ENCODE measurements around the gene MYO1G. TPM values are rescaled to one million over a fixed set of nuclear protein-coding genes. Genes with fewer than 3 reads are reported as not detected.

The MYO1G gene
- total and polyA plus RNA-seq, 2 donors: 47.0 to 56.2 TPM

- DNase-seq (ENCODE audit: low read depth in 6 of 9, low spot score in 9 of 9): no peak
- no peaks in the 10 kb centered on the region for H3K9me3 ChIP-seq (ENCODE audit: control insufficient read depth in 2 of 2, insufficient read depth in 1 of 2, low read length in 1 of 2)
- H3K27me3 ChIP-seq (ENCODE audit: control insufficient read depth in 2 of 2, insufficient read depth in 1 of 2, low read length in 1 of 2): no peaks in the 10 kb centered on the region
- peaks cover 0 to 12% of the 10 kb centered on the region in 2 donors for H3K4me1 ChIP-seq (ENCODE audit: control insufficient read depth in 2 of 2, insufficient read depth in 2 of 2, low read length in 2 of 2)
- H3K36me3 ChIP-seq (ENCODE audit: control insufficient read depth in 2 of 2, insufficient read depth in 2 of 2, low read length in 1 of 2): peaks cover 92 to 93% of the 10 kb centered on the region in 2 donors
- 97% methylated on average over 10 of the region's 10 CpGs for WGBS
- H3K27ac ChIP-seq (ENCODE audit: low read depth in 1 of 2, low read length in 1 of 2): no peak overlapping the region
- no peak overlapping the region for H3K4me3 ChIP-seq (ENCODE audit: low read length in 2 of 2)
Observed at GRCh38 chr7:44971188-44971901, 7.5 kb downstream of the MYO1G start.

GRCh38 chr7:44970523-44971051 is 8.2 kb downstream of the MYO1G start:
- no peak overlapping the region for H3K27ac ChIP-seq (ENCODE audit: low read depth in 1 of 2, low read length in 1 of 2)
- H3K4me3 ChIP-seq (ENCODE audit: low read length in 2 of 2): no peak overlapping the region
- DNase-seq (ENCODE audit: low read depth in 6 of 9, low spot score in 9 of 9): no peak
- no peaks in the 10 kb centered on the region for H3K9me3 ChIP-seq (ENCODE audit: control insufficient read depth in 2 of 2, insufficient read depth in 1 of 2, low read length in 1 of 2)
- peaks cover 0 to 8% of the 10 kb centered on the region in 2 donors for H3K4me1 ChIP-seq (ENCODE audit: control insufficient read depth in 2 of 2, insufficient read depth in 2 of 2, low read length in 2 of 2)
- H3K27me3 ChIP-seq (ENCODE audit: control insufficient read depth in 2 of 2, insufficient read depth in 1 of 2, low read length in 1 of 2): no peaks in the 10 kb centered on the region
- H3K36me3 ChIP-seq (ENCODE audit: control insufficient read depth in 2 of 2, insufficient read depth in 2 of 2, low read length in 1 of 2): peaks cover 92 to 93% of the 10 kb centered on the region in 2 donors
- 96% methylated on average over 18 of the region's 18 CpGs for WGBS

- no peak for DNase-seq (ENCODE audit: low read depth in 6 of 9, low spot score in 9 of 9)
- H3K27me3 ChIP-seq (ENCODE audit: control insufficient read depth in 2 of 2, insufficient read depth in 1 of 2, low read length in 1 of 2): no peaks in the 10 kb centered on the region
- peaks cover 0 to 8% of the 10 kb centered on the region in 2 donors for H3K4me1 ChIP-seq (ENCODE audit: control insufficient read depth in 2 of 2, insufficient read depth in 2 of 2, low read length in 2 of 2)
- peaks cover 92 to 93% of the 10 kb centered on the region in 2 donors for H3K36me3 ChIP-seq (ENCODE audit: control insufficient read depth in 2 of 2, insufficient read depth in 2 of 2, low read length in 1 of 2)
- no peak overlapping the region for H3K4me3 ChIP-seq (ENCODE audit: low read length in 2 of 2)
- no peak overlapping the region for H3K27ac ChIP-seq (ENCODE audit: low read depth in 1 of 2, low read length in 1 of 2)
- 90% methylated on average over 21 of the region's 21 CpGs for WGBS
- H3K9me3 ChIP-seq (ENCODE audit: control insufficient read depth in 2 of 2, insufficient read depth in 1 of 2, low read length in 1 of 2): no peaks in the 10 kb centered on the region
Observed at GRCh38 chr7:44969701-44970522, 8.9 kb downstream of the MYO1G start.

- H3K9me3 ChIP-seq (ENCODE audit: control insufficient read depth in 2 of 2, insufficient read depth in 1 of 2, low read length in 1 of 2): no peaks in the 10 kb centered on the region
- 97% methylated on average over 11 of the region's 11 CpGs for whole genome bisulfite sequencing
- H3K27me3 ChIP-seq (ENCODE audit: control insufficient read depth in 2 of 2, insufficient read depth in 1 of 2, low read length in 1 of 2): no peaks in the 10 kb centered on the region
- peaks cover 92 to 93% of the 10 kb centered on the region in 2 donors for H3K36me3 ChIP-seq (ENCODE audit: control insufficient read depth in 2 of 2, insufficient read depth in 2 of 2, low read length in 1 of 2)
- no peak overlapping the region for H3K4me3 ChIP-seq (ENCODE audit: low read length in 2 of 2)
- peaks cover 0 to 4% of the 10 kb centered on the region in 2 donors for H3K4me1 ChIP-seq (ENCODE audit: control insufficient read depth in 2 of 2, insufficient read depth in 2 of 2, low read length in 2 of 2)
- H3K27ac ChIP-seq (ENCODE audit: low read depth in 1 of 2, low read length in 1 of 2): no peak overlapping the region
- DNase-seq (ENCODE audit: low read depth in 6 of 9, low spot score in 9 of 9): no peak
Observed at GRCh38 chr7:44969049-44969700, 9.6 kb downstream of the MYO1G start.

- no peaks in the 10 kb centered on the region for H3K9me3 ChIP-seq (ENCODE audit: control insufficient read depth in 2 of 2, insufficient read depth in 1 of 2, low read length in 1 of 2)
- H3K4me3 ChIP-seq (ENCODE audit: low read length in 2 of 2): no peak overlapping the region
- H3K4me1 ChIP-seq (ENCODE audit: control insufficient read depth in 2 of 2, insufficient read depth in 2 of 2, low read length in 2 of 2): peaks cover 0 to 2% of the 10 kb centered on the region in 2 donors
- WGBS: 96% methylated on average over 18 of the region's 18 CpGs
- peaks cover 89 to 91% of the 10 kb centered on the region in 2 donors for H3K36me3 ChIP-seq (ENCODE audit: control insufficient read depth in 2 of 2, insufficient read depth in 2 of 2, low read length in 1 of 2)
- no peaks in the 10 kb centered on the region for H3K27me3 ChIP-seq (ENCODE audit: control insufficient read depth in 2 of 2, insufficient read depth in 1 of 2, low read length in 1 of 2)
- no peak overlapping the region for H3K27ac ChIP-seq (ENCODE audit: low read depth in 1 of 2, low read length in 1 of 2)
- DNase-seq (ENCODE audit: low read depth in 6 of 9, low spot score in 9 of 9): no peak
Observed at GRCh38 chr7:44967571-44968446, 11.0 kb downstream of the MYO1G start.

- H3K4me3 ChIP-seq (ENCODE audit: low read length in 2 of 2): no peak overlapping the region
- peaks cover 85 to 92% of the 10 kb centered on the region in 2 donors for H3K36me3 ChIP-seq (ENCODE audit: control insufficient read depth in 2 of 2, insufficient read depth in 2 of 2, low read length in 1 of 2)
- no peak for DNase-seq (ENCODE audit: low read depth in 6 of 9, low spot score in 9 of 9)
- no peaks in the 10 kb centered on the region for H3K4me1 ChIP-seq (ENCODE audit: control insufficient read depth in 2 of 2, insufficient read depth in 2 of 2, low read length in 2 of 2)
- H3K27ac ChIP-seq (ENCODE audit: low read depth in 1 of 2, low read length in 1 of 2): no peak overlapping the region
- 96% methylated on average over 9 of the region's 9 CpGs for WGBS
- no peaks in the 10 kb centered on the region for H3K9me3 ChIP-seq (ENCODE audit: control insufficient read depth in 2 of 2, insufficient read depth in 1 of 2, low read length in 1 of 2)
- H3K27me3 ChIP-seq (ENCODE audit: control insufficient read depth in 2 of 2, insufficient read depth in 1 of 2, low read length in 1 of 2): peaks cover 0 to 3% of the 10 kb centered on the region in 2 donors
Observed at GRCh38 chr7:44966731-44967538, 11.9 kb downstream of the MYO1G start.

GRCh38 chr7:44965937-44966730 is 12.7 kb downstream of the MYO1G start:
- Histone ChIP-seq H3K27ac (ENCODE audit: low read depth in 1 of 2, low read length in 1 of 2) (no peak overlapping the region), H3K27me3 (ENCODE audit: control insufficient read depth in 2 of 2, insufficient read depth in 1 of 2, low read length in 1 of 2) (peaks cover 0 to 3% of the 10 kb centered on the region in 2 donors), H3K4me1 (ENCODE audit: control insufficient read depth in 2 of 2, insufficient read depth in 2 of 2, low read length in 2 of 2) (no peaks in the 10 kb centered on the region), H3K9me3 (ENCODE audit: control insufficient read depth in 2 of 2, insufficient read depth in 1 of 2, low read length in 1 of 2) (no peaks in the 10 kb centered on the region), H3K36me3 (ENCODE audit: control insufficient read depth in 2 of 2, insufficient read depth in 2 of 2, low read length in 1 of 2) (peaks cover 79 to 87% of the 10 kb centered on the region in 2 donors), H3K4me3 (ENCODE audit: low read length in 2 of 2) (no peak overlapping the region)
- 99% methylated on average over 18 of the region's 18 CpGs for WGBS
- no peak for DNase-seq (ENCODE audit: low read depth in 6 of 9, low spot score in 9 of 9)
